Sigmoid colon (tissue), 7 donors: ENCODE data around the gene SMIM44. TPM values are rescaled to one million over a fixed set of nuclear protein-coding genes. Genes with fewer than 3 reads are reported as not detected.
A peak's percentile ranks its signal among the peaks of the same experiment; 100 is the strongest.
"Not testable (repeated sequence)": the region's sequence is repeated elsewhere in the genome, so short reads cannot be mapped to it uniquely, and the experiment has no call there.

ENCODE experiments used
- DNase-seq: peaks from one replicate; pipeline ENCODE4 v3.0.0-alpha.2; 2019
- H3K27ac ChIP-seq, 4 donors: fragments of 200-600 bp; sonication (generic); one replicate each; pipeline ENCODE4 v1.5.1; 2016 to 2019; ENCODE audit warnings: mild to moderate bottlenecking in 1 of 4
- H3K27me3 ChIP-seq, 3 donors: fragments of 200-600 bp; sonication (generic); one replicate each; pipeline ENCODE4 v1.5.1; 2019; ENCODE audit warnings: mild to moderate bottlenecking in 1 of 3
- H3K36me3 ChIP-seq, 4 donors: fragments of 200-600 bp; sonication (generic); one replicate each; pipeline ENCODE4 v1.5.1; 2016 to 2019
- H3K4me1 ChIP-seq, 4 donors: fragments of 200-600 bp; sonication (generic); one replicate each; pipeline ENCODE4 v1.5.1; 2017 to 2019
- H3K4me3 ChIP-seq, 4 donors: fragments of 200-600 bp; sonication (generic); one replicate each; pipeline ENCODE4 v1.5.1; 2017 to 2019; ENCODE audit warnings: mild to moderate bottlenecking in 2 of 4, moderate library complexity in 1 of 4
- H3K9me3 ChIP-seq, 4 donors: fragments of 200-600 bp in 3 of 4; sonication (generic) in 3 of 4; one replicate each; pipeline versions ENCODE4 v1.5.1 to v1.6.1; 2013 to 2019
- CTCF ChIP-seq, 4 experiments: fragments of 450-650 bp in 3 of 4; fragments of 200-600 bp in 1 of 4; IDR thresholded peaks; one replicate each; pipeline ENCODE4 v1.5.1; 2016 to 2019; ENCODE audit warnings: antibody characterized with exemption in 4 of 4, mild to moderate bottlenecking in 3 of 4, moderate library complexity in 2 of 4
- EP300 ChIP-seq, 4 donors: sonication (generic); formaldehyde crosslinking; IDR thresholded peaks; one replicate each; pipeline ENCODE4 v1.6.1; 2017; ENCODE audit warnings: antibody characterized with exemption in 4 of 4
- POLR2A ChIP-seq, 2 donors: fragments of 450-650 bp; IDR thresholded peaks; one replicate each; pipeline ENCODE4 v1.6.1; 2016; ENCODE audit warnings: antibody characterized with exemption in 2 of 2, mild to moderate bottlenecking in 2 of 2, moderate library complexity in 2 of 2
- POLR2AphosphoS5 ChIP-seq, 4 donors: sonication (generic); formaldehyde crosslinking; IDR thresholded peaks; one replicate each; pipeline ENCODE4 v1.6.1; 2017; ENCODE audit warnings: antibody characterized with exemption in 4 of 4
- WGBS, 2 donors: extraction: QIAGEN DNeasy Blood & Tissue Kit; methylation state at CpG; one replicate each; pipeline ENCODE4 v1.1.7; 2013; 5-methylcytosine and 5-hydroxymethylcytosine counted together
- intact Hi-C: fragments of 100-400 bp; cut with DNase I; formaldehyde crosslinking; loops from one replicate; pipeline ENCODE4 v1.15.1; 2023
- polyA plus RNA-seq, 3 donors: library from polyadenylated mRNA; stranded (reverse); fragments of 200-250 nt; gene quantifications; one replicate each; pipeline ENCODE4 v1.2.3, GENCODE V29; 2013
- total RNA-seq, 4 donors: library from RNA; depleted of rRNA; stranded (reverse); fragments of >200 nt; gene quantifications; one replicate each; pipeline ENCODE4 v1.1.0, GENCODE V29; 2016
- donor health status: healthy with polysubstance abuse.
- donor health status: Bipolar disorder and iron deficiency.
- donor health status: healthy.

The SMIM44 gene
- total and polyA plus RNA-seq, 7 donors: 2.9 TPM; not detected in 6

GRCh38 chr19:3454656-3455392, 28.4 kb downstream of the SMIM44 start:
- Histone ChIP-seq H3K27me3 (no peaks in the 10 kb centered on the region), H3K4me1 (peaks cover 0 to 70% (median 58%) of the 10 kb centered on the region in 4 donors), H3K27ac (peak overlapping the region; percentile 82 to 92 (median 90)), H3K9me3 (no peaks in the 10 kb centered on the region), H3K36me3 (peaks cover 30 to 69% (median 56%) of the 10 kb centered on the region in 4 donors), H3K4me3 (no peak overlapping the region)
- DNase-seq: no peak
- no peak for TF ChIP-seq POLR2A (IDR thresholded peaks at IDR 0.05)
- no peak for TF ChIP-seq CTCF (IDR thresholded peaks at IDR 0.05)
- TF ChIP-seq EP300 (IDR thresholded peaks at IDR 0.05): no peak
- no peak for TF ChIP-seq POLR2AphosphoS5 (IDR thresholded peaks at IDR 0.05)
- intact Hi-C loops: loop anchor here (5.0 kb wide), 1 partner anchor 88 kb away; the partner anchor contains the start of gene NFIC
- WGBS, 2 donors: 96% methylated on average over 15 of the region's 15 CpGs

DNA sequence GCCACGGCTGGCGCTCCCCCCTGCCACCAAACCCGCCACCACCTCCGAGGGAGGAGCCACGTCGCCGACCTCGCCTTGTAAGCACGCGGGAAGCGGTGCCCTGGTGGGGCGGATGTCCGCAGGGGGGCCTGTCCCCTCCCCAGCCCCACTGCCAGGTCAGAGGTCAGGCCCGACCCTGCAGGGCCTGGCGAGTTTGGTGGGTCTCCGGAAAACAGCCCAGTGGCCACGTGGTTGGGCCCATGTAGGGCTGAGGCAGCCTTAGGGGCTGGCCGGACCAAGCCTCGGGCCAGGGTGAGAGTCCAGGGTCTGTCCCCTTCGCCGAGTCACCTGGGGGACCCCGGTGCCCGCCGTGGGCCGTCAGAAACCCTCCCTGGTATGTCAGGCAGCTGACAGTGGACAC, 29.4 kb downstream of the SMIM44 start:
- intact Hi-C loops: loop anchor here (5.0 kb wide), 1 partner anchor 87 kb away; the partner anchor contains the start of gene NFIC

GRCh38 chr19:3452942-3453214, 30.4 kb downstream of the SMIM44 start:
- H3K27me3 ChIP-seq, H3K4me3 ChIP-seq, DNase-seq, H3K9me3 ChIP-seq: not testable (repeated sequence)
- 92 to 95% methylated on average over 10 of the region's 10 CpGs for WGBS, 2 donors
- Histone ChIP-seq H3K4me1 (peaks cover 0 to 50% (median 39%) of the 10 kb centered on the region in 4 donors), H3K36me3 (peaks cover 39 to 87% (median 66%) of the 10 kb centered on the region in 4 donors), H3K27ac (peak overlapping the region; percentile 80 to 92 (median 86))
- intact Hi-C loops: loop anchor here (5.0 kb wide), 1 partner anchor 86 kb away; the partner anchor contains the start of gene NFIC

More for the DNA sequence above, 29.4 kb downstream of the SMIM44 start:
- 85 to 88% methylated on average over 25 of the region's 25 CpGs for WGBS, 2 donors
- Histone ChIP-seq H3K9me3 (no peaks in the 10 kb centered on the region), H3K27ac (peak overlapping the region; percentile 82 to 92 (median 90)), H3K27me3 (no peaks in the 10 kb centered on the region), H3K4me3 (no peak overlapping the region), H3K4me1 (peaks cover 0 to 60% (median 48%) of the 10 kb centered on the region in 4 donors), H3K36me3 (peaks cover 38 to 79% (median 65%) of the 10 kb centered on the region in 4 donors)
- no peak for DNase-seq
- TF ChIP-seq CTCF (IDR thresholded peaks at IDR 0.05) (no peak), EP300 (IDR thresholded peaks at IDR 0.05) (no peak), POLR2AphosphoS5 (IDR thresholded peaks at IDR 0.05) (no peak)

GRCh38 chr19:3452171-3452941, 30.9 kb downstream of the SMIM44 start:
- Histone ChIP-seq H3K36me3 (peaks cover 39 to 90% (median 68%) of the 10 kb centered on the region in 4 donors), H3K27ac (peak overlapping the region; percentile 80 to 92 (median 86)), H3K4me1 (peaks cover 0 to 45% (median 33%) of the 10 kb centered on the region in 4 donors), H3K27me3 (no peaks in the 10 kb centered on the region), H3K9me3 (no peaks in the 10 kb centered on the region), H3K4me3 (no peak overlapping the region)
- 92 to 95% methylated on average over 38 of the region's 38 CpGs for WGBS, 2 donors
- no peak for DNase-seq
- TF ChIP-seq POLR2AphosphoS5 (IDR thresholded peaks at IDR 0.05) (no peak), CTCF (IDR thresholded peaks at IDR 0.05) (no peak), POLR2A (IDR thresholded peaks at IDR 0.05) (no peak), EP300 (IDR thresholded peaks at IDR 0.05) (no peak)
- intact Hi-C loops: loop anchor here (5.0 kb wide), 1 partner anchor 85 kb away; the partner anchor contains the start of gene NFIC

DNA sequence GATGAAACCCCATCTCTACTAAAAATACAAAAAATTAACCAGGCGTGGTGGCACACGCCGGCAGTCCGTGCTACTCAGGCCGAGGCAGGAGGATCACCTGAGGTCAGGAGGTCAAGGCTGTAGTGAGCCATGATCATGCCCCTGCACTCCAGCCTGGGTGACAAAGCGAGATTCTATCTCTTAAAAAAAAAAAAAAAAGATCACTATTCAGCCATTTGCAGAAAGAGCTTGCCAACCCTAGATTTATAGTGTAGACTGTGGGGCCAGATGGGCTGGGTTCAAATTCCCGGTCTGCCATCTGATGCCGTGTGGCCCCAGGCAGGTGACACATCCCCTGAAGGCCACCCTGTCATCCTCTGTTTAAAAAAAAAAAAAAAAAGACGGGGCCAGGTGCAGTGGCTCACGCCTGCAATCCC, 31.8 kb downstream of the SMIM44 start:
- intact Hi-C loops: loop anchor here (2.0 to 5.0 kb wide), 3 partner anchors 21 to 84 kb away; partner anchors contain the start of gene NFIC
- H3K4me1 ChIP-seq: peaks cover 0 to 36% (median 24%) of the 10 kb centered on the region in 4 donors
- TF ChIP-seq EP300 (IDR thresholded peaks at IDR 0.05): no peak
- TF ChIP-seq POLR2AphosphoS5 (IDR thresholded peaks at IDR 0.05): no peak
- no peak for TF ChIP-seq CTCF (IDR thresholded peaks at IDR 0.05)
- TF ChIP-seq POLR2A (IDR thresholded peaks at IDR 0.05): no peak
- no peaks in the 10 kb centered on the region for H3K9me3 ChIP-seq
- WGBS, 2 donors: 82 to 87% methylated on average over 10 of the region's 10 CpGs
- peak overlapping the region; percentile 80 to 92 (median 86) for H3K27ac ChIP-seq
- H3K27me3 ChIP-seq: no peaks in the 10 kb centered on the region
- no peak overlapping the region for H3K4me3 ChIP-seq
- DNase-seq: no peak
- H3K36me3 ChIP-seq: peaks cover 39 to 89% (median 67%) of the 10 kb centered on the region in 4 donors
